Measurements from ENCODE around the gene PEX10. TPM values are rescaled to one million over a fixed set of nuclear protein-coding genes. Genes with fewer than 3 reads are reported as not detected.

The PEX10 gene
- total and polyA plus RNA-seq, 4 experiments from 2014 or later = 7.2 to 13.0 (median 10.1) TPM

DNA sequence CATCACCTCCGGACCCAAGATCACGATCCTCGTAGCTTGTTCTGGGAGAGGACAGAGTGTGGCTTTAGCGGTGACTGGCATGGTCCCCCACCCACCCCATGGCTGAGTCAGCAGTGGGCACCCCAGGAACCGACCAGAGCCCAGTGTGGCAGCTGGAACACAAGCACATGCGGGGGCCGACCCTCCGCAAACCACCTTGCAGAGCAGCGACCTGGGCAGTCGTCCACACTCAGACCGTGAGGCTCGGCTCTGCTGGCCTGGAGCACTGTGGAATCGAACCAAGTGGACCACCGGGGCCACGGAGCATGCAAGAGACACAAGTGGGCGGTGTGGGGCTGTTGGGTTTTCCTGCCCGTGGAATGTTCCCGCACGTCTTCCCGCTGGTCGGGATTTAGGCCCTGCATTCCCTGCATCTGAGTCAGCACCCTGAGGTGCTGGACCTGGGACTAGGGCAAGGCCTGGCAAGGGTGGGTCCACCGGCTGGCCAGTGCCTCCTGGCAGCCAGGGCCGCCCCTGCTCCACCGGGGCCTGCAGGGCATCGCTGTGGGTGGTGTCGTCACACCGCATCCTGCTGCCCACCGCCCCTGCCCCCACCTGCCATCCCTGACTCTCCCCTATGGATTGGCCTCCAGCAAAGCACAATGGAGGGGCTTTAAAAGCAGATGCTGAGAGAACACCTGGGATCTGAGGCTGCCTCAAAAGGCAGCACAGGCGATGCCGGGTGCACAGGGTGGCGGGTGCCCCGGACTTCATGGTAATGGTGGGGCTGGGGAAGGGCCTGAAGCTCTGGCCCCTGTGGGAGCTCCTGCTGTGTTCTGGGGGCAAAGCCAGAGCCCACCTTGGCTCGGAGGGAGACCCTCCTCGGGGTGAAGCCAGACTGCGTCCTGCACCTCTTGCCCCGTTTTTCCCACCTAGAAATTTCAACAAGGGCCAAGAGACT, 39.5 kb downstream of the PEX10 start:
- H3K4me3 Mint-ChIP-seq = no peak overlapping the region
- Histone ChIP-seq H3K27me3 (ENCODE audit: insufficient read depth, low read length) (no peaks in the 10 kb centered on the region), H3K4me3 (ENCODE audit: low read length in 2 of 2) (no peak overlapping the region), H3K27ac (ENCODE audit: low read depth, low read length) (no peak overlapping the region), H3K4me1 (ENCODE audit: insufficient read depth, low read length) (no peaks in the 10 kb centered on the region), H3K9me3 (ENCODE audit: control insufficient read depth in 1 of 2, low read length in 2 of 2) (no peaks in the 10 kb centered on the region), H3K36me3 (ENCODE audit: insufficient read depth, low read length) (no peaks in the 10 kb centered on the region)
- POLR2A ChIA-PET (ENCODE audit: partially characterized antibody) = no interaction called here
- no peaks in the 10 kb centered on the region for H3K9me3 Mint-ChIP-seq
- H3K27ac Mint-ChIP-seq = no peak overlapping the region
- DNase-seq = no peak
- no peaks in the 10 kb centered on the region for H3K27me3 Mint-ChIP-seq
- intact Hi-C loops (cut with micrococcal nuclease) = no loop called here
- H3K4me1 Mint-ChIP-seq = no peaks in the 10 kb centered on the region
- peaks cover 0 to 3% of the 10 kb centered on the region in 2 donors for H3K36me3 Mint-ChIP-seq
- CTCF ChIA-PET (ENCODE audit: partially characterized antibody) = no interaction called here

DNA sequence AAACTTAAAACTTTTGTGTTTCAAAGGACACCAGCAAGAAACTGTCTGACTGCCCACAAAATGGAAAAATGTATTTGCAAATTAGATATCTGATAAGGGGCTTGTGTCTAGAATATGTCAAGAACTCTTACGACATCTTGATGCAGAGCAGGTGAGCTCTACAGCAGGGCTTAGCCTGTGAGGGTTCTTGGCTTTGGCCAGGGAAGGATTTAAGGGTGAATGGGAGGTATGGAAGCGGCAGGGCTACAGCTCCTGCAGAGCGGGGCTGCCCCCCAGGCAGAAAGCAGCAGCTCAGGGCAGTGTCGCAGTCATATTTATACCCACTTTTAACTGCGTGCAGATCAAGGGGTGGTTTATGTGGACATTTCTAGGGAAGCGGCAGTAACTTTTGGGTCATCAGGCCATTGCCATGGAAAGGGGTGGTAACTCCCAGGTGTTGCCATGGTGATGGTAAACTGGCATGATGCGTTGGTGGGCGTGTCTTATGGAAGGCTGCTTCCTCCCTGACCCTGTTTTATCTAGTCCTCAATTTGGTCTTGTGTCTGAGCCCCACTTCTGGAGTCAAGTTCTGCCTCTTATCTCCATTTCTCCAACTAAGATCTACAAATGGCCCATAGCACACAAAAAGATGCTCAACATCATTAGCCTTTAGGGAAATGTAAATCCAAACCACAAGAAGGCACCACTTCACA, 44.2 kb downstream of the PEX10 start:
- H3K4me3 Mint-ChIP-seq = no peak overlapping the region
- no peak overlapping the region for H3K27ac Mint-ChIP-seq
- Histone ChIP-seq H3K27me3 (ENCODE audit: insufficient read depth, low read length) (no peaks in the 10 kb centered on the region), H3K4me1 (ENCODE audit: insufficient read depth, low read length) (no peaks in the 10 kb centered on the region), H3K36me3 (ENCODE audit: insufficient read depth, low read length) (no peaks in the 10 kb centered on the region), H3K4me3 (ENCODE audit: low read length in 2 of 2) (no peak overlapping the region), H3K27ac (ENCODE audit: low read depth, low read length) (no peak overlapping the region), H3K9me3 (ENCODE audit: control insufficient read depth in 1 of 2, low read length in 2 of 2) (no peaks in the 10 kb centered on the region)
- no peak for DNase-seq
- POLR2A ChIA-PET (ENCODE audit: partially characterized antibody) = no interaction called here
- H3K27me3 Mint-ChIP-seq = no peaks in the 10 kb centered on the region
- peaks cover 0 to 8% (median 5%) of the 10 kb centered on the region in 8 donors for H3K9me3 Mint-ChIP-seq
- CTCF ChIA-PET (ENCODE audit: partially characterized antibody) = interaction anchor here (1.0 kb wide), 1 partner anchor 173 kb away, joined by 3 read pairs; the partner anchor contains the start of gene FAAP20
- no peaks in the 10 kb centered on the region for H3K4me1 Mint-ChIP-seq
- intact Hi-C loops (cut with micrococcal nuclease) = no loop called here
- H3K36me3 Mint-ChIP-seq = peaks cover 2 to 8% of the 10 kb centered on the region in 2 donors

DNA sequence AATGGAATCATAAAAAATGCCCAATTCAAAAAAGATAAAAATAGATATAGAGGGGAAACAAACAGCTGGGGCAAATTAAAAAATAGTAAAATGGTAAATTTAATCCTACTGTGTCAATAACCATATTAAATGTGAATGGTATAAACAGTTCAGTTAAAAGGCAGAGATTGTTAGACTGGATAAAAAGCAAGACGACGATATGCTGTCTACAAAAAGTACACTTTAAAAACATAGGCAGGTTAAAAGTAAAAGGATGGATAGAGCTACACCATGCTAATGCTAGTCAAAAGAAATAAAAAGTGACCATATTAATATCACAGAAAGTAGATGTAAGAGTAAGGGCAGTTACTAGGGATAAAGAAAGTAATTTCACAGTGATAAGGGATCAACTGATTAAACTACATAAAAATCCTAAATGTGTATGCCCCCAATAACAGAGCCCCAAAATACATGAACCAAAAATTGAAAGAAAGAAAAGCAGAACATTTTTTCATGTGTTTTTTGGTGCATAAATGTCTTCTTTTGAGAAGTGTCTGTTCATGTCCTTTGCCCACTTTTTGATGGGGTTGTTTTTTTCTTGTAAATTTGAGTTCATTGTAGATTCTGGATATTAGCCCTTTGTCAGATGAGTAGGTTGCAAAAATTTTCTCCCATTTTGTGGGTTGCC, 48.4 kb downstream of the PEX10 start:
- Histone ChIP-seq H3K27me3 (ENCODE audit: insufficient read depth, low read length) (no peaks in the 10 kb centered on the region), H3K4me1 (ENCODE audit: insufficient read depth, low read length) (no peaks in the 10 kb centered on the region), H3K27ac (ENCODE audit: low read depth, low read length) (no peak overlapping the region), H3K9me3 (ENCODE audit: control insufficient read depth in 1 of 2, low read length in 2 of 2) (no peaks in the 10 kb centered on the region), H3K4me3 (ENCODE audit: low read length in 2 of 2) (no peak overlapping the region), H3K36me3 (ENCODE audit: insufficient read depth, low read length) (no peaks in the 10 kb centered on the region)
- intact Hi-C loops (cut with micrococcal nuclease) = no loop called here
- no peak overlapping the region for H3K4me3 Mint-ChIP-seq
- H3K27me3 Mint-ChIP-seq = no peaks in the 10 kb centered on the region
- H3K9me3 Mint-ChIP-seq = peaks cover 0 to 10% (median 8%) of the 10 kb centered on the region in 8 donors
- CTCF ChIA-PET (ENCODE audit: partially characterized antibody) = no interaction called here
- POLR2A ChIA-PET (ENCODE audit: partially characterized antibody) = no interaction called here
- H3K4me1 Mint-ChIP-seq = peaks cover 0 to 2% (median 0%) of the 10 kb centered on the region in 4 donors
- H3K36me3 Mint-ChIP-seq = peaks cover 5 to 11% of the 10 kb centered on the region in 2 donors
- H3K27ac Mint-ChIP-seq = no peak overlapping the region
- DNase-seq = no peak

DNA sequence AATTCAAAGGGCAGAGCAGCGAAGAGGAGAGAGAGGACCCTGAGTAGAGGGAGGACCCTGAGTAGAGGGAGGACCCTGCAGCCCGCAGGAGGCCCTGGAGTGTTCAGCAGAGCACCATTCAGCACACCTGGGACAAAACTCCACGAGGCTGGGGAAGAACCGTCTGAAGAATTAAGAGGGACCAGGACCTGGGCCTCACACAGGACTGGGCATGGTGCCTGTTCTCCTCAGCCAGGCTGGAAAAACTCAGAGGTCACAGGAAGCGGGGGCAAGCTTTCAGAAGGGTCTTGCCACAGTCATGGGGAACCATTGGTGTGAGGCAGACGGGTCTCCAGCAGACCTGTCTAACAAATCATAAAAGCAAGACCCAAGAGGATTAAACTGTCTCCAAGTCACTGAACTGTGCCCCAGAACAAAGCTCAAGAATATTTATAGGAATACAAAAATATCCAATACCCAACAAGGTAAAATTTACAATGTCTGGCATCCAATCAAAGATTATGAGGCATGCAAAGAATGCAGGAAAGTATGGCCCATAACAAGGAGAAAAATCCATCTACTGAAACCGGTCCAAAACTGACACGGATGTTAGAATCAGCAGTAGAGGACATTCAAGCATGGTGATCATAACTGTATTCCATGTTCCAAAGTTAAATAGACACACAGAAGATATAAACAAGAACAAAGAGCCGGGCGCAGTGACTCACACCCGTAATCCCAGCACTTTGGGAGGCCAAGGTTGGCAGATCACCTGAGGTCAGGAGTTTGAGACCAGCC, 51.6 kb downstream of the PEX10 start:
- Mint-ChIP-seq H3K27me3 (no peaks in the 10 kb centered on the region), H3K27ac (peak overlapping the region in 2 of 7 donors; percentile 44 to 66), H3K4me1 (peaks cover 0 to 2% (median 0%) of the 10 kb centered on the region in 4 donors), H3K4me3 (no peak overlapping the region), H3K36me3 (peaks cover 5 to 8% of the 10 kb centered on the region in 2 donors), H3K9me3 (peaks cover 0 to 10% (median 9%) of the 10 kb centered on the region in 8 donors)
- H3K27ac ChIP-seq (ENCODE audit: low read depth, low read length) = no peak overlapping the region
- intact Hi-C loops (cut with micrococcal nuclease) = no loop called here
- no peaks in the 10 kb centered on the region for H3K4me1 ChIP-seq (ENCODE audit: insufficient read depth, low read length)
- H3K27me3 ChIP-seq (ENCODE audit: insufficient read depth, low read length) = no peaks in the 10 kb centered on the region
- H3K9me3 ChIP-seq (ENCODE audit: control insufficient read depth in 1 of 2, low read length in 2 of 2) = no peaks in the 10 kb centered on the region
- H3K4me3 ChIP-seq (ENCODE audit: low read length in 2 of 2) = no peak overlapping the region
- POLR2A ChIA-PET (ENCODE audit: partially characterized antibody) = no interaction called here
- CTCF ChIA-PET (ENCODE audit: partially characterized antibody) = no interaction called here
- no peak for DNase-seq
- H3K36me3 ChIP-seq (ENCODE audit: insufficient read depth, low read length) = no peaks in the 10 kb centered on the region

DNA sequence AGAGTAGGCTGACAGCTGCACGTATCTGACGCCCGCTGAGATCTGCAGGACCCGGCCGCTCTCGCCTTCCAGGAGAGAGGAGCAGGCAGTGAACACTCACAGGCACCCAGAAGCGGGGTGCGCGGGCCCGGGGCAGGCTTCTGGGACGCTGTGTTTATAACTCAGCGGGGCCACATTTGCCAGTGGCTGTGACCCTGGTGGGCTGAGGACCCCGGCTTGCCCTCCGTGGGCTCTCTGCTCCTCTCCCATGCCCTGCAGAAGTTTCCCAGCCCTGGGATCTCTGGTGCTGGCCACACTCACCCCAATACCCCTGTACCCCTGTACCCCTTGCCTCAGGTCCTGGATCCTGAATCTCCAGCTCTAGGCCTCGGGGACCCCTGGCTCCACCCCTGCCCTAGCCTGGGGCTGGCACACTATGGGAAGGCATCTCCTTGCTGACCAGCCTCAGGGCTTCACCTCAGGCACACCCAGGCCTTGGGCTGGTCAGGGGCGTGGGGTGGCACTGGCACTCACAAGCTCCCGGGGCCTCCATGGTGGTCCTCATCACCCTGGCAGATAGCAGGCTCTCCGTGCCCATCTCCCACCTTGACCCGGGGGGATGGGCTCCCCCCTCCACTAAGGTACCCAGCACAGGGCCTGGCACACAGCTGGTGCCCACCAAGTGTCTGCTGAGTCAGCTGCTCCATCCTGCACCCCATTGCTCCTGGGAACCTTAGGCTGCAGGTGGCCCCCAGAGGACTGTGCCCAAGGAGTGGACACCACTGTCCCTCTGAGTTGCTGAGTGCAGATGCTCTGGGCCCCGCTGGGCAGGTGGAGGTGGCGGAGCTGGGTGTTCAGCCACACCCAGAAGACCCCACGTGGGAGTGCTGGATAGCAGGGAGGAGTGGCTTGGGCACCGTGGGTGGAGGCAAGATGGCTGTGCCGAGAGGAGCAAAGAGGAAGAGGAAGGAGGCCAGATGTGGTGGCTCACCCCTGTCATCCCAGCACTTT, 53.4 kb downstream of the PEX10 start:
- Mint-ChIP-seq H3K9me3 (peaks cover 0 to 9% (median 7%) of the 10 kb centered on the region in 8 donors), H3K27me3 (no peaks in the 10 kb centered on the region), H3K36me3 (peaks cover 5 to 6% of the 10 kb centered on the region in 2 donors), H3K4me1 (peaks cover 0 to 2% (median 0%) of the 10 kb centered on the region in 4 donors), H3K27ac (no peak overlapping the region), H3K4me3 (no peak overlapping the region)
- no peak for DNase-seq
- Histone ChIP-seq H3K4me1 (ENCODE audit: insufficient read depth, low read length) (no peaks in the 10 kb centered on the region), H3K4me3 (ENCODE audit: low read length in 2 of 2) (no peak overlapping the region), H3K27ac (ENCODE audit: low read depth, low read length) (no peak overlapping the region), H3K27me3 (ENCODE audit: insufficient read depth, low read length) (no peaks in the 10 kb centered on the region), H3K9me3 (ENCODE audit: control insufficient read depth in 1 of 2, low read length in 2 of 2) (no peaks in the 10 kb centered on the region), H3K36me3 (ENCODE audit: insufficient read depth, low read length) (no peaks in the 10 kb centered on the region)
- intact Hi-C loops (cut with micrococcal nuclease) = no loop called here
- POLR2A ChIA-PET (ENCODE audit: partially characterized antibody) = no interaction called here
- CTCF ChIA-PET (ENCODE audit: partially characterized antibody) = no interaction called here

DNA sequence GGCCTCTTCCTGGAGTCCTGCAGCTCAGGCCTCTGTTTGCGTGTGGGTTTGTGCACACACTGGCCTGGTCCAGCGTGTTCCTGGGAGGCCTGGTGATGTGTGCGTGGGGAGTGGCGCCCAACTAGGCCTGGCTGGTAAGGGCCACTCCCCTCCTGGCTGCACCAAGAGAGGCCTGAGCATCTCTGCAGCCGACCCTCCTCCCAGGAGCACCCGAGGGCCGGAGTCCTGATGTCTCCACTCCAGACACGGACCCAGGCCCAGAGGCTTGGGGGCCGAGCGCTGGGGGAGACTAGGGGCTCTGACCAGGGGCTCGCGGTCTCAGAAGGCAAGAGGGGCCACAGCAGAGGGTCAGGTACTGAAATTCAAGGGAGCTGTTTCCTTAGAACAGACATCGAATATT, 54.3 kb downstream of the PEX10 start:
- POLR2A ChIA-PET (ENCODE audit: partially characterized antibody) = no interaction called here
- CTCF ChIA-PET (ENCODE audit: partially characterized antibody) = no interaction called here
- Mint-ChIP-seq H3K36me3 (peaks cover 3% of the 10 kb centered on the region in 2 donors), H3K4me3 (no peak overlapping the region), H3K9me3 (peaks cover 0 to 5% (median 3%) of the 10 kb centered on the region in 8 donors), H3K4me1 (peaks cover 0 to 2% (median 0%) of the 10 kb centered on the region in 4 donors), H3K27me3 (no peaks in the 10 kb centered on the region), H3K27ac (no peak overlapping the region)
- Histone ChIP-seq H3K9me3 (ENCODE audit: control insufficient read depth in 1 of 2, low read length in 2 of 2) (no peaks in the 10 kb centered on the region), H3K36me3 (ENCODE audit: insufficient read depth, low read length) (no peaks in the 10 kb centered on the region), H3K4me3 (ENCODE audit: low read length in 2 of 2) (no peak overlapping the region), H3K4me1 (ENCODE audit: insufficient read depth, low read length) (no peaks in the 10 kb centered on the region), H3K27ac (ENCODE audit: low read depth, low read length) (no peak overlapping the region), H3K27me3 (ENCODE audit: insufficient read depth, low read length) (no peaks in the 10 kb centered on the region)
- no peak for DNase-seq
- intact Hi-C loops (cut with micrococcal nuclease) = no loop called here
